Ureter (tissue), 1 donor: ENCODE measurements around the gene FLNC. TPM values are rescaled to one million over a fixed set of nuclear protein-coding genes. Genes with fewer than 3 reads are reported as not detected.

Experiments used
- DNase-seq: peaks from one replicate; pipeline ENCODE4 v3.0.0-alpha.2; 2020; ENCODE audit warnings: low spot score
- total RNA-seq: library from RNA; stranded (reverse); gene quantifications from one replicate; pipeline ENCODE4 v1.2.4, GENCODE V29; 2023
- donor health status: DM: yes; HTN: yes; CAD: no.

Gene FLNC
- total RNA-seq, 1 donor from 2014 or later = 84.1 TPM

- peak; percentile 68 for DNase-seq
Observed at GRCh38 chr7:128833148-128833945, 3.1 kb downstream of the FLNC start.

GRCh38 chr7:128833946-128834325, 3.7 kb downstream of the FLNC start:
- DNase-seq = no peak

GRCh38 chr7:128835231-128835751, 5.1 kb downstream of the FLNC start:
- DNase-seq = no peak

- no peak for DNase-seq
Observed at GRCh38 chr7:128835790-128836641, 5.8 kb downstream of the FLNC start.

GRCh38 chr7:128836729-128837348, 6.6 kb downstream of the FLNC start:
- DNase-seq = no peak

- DNase-seq = no peak
Observed at GRCh38 chr7:128837521-128837921, 7.3 kb downstream of the FLNC start.

GRCh38 chr7:128838109-128838779, 8.0 kb downstream of the FLNC start:
- no peak for DNase-seq

- DNase-seq = no peak
Observed at GRCh38 chr7:128838981-128839731, 8.9 kb downstream of the FLNC start.

GRCh38 chr7:128839751-128840177, 9.6 kb downstream of the FLNC start:
- no peak for DNase-seq

- no peak for DNase-seq
Observed at GRCh38 chr7:128840326-128841170, 10.3 kb downstream of the FLNC start.

GRCh38 chr7:128841171-128841690, 11.0 kb downstream of the FLNC start:
- no peak for DNase-seq

- no peak for DNase-seq
Observed at GRCh38 chr7:128841921-128842673, 11.9 kb downstream of the FLNC start.

- DNase-seq = no peak
Observed at GRCh38 chr7:128842674-128843641, 12.8 kb downstream of the FLNC start.

- no peak for DNase-seq
Observed at GRCh38 chr7:128843938-128844621, 13.9 kb downstream of the FLNC start.

GRCh38 chr7:128844777-128845311, 14.6 kb downstream of the FLNC start:
- DNase-seq = no peak

- DNase-seq = no peak
Observed at GRCh38 chr7:128845475-128845874, 15.3 kb downstream of the FLNC start.

- DNase-seq = no peak
Observed at GRCh38 chr7:128845987-128846386, 15.8 kb downstream of the FLNC start.
